Measurements from ENCODE around the gene D2HGDH.
"Not testable (repeated sequence)": the region's sequence is repeated elsewhere in the genome, so short reads cannot be mapped to it uniquely, and the experiment has no call there.

Gene D2HGDH

DNA sequence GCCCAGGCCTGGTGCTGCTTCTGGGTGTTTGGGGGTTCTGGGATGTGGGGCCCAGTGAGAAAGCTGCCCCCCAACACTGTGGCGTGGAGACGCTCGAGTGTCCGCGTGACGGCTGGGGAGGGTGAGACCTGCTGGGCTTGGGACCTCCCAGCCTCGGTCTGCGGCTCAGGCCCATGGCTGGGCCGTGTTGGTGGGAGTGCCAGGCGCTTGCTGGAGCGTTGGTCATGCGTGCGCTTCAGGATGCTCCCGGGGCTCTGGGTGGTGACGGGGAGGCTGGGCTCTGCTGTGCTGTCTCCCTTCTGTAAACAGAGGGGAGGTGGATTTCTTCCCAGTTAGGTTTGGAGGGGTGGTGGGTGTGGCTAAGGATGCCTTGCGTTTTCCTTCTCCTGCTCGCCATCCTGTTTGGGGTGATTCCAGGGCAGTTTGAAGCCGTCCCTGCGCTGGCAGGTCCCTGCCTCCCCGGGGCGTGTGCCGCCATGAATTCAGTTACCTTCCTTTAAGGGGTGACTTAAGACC, 42.8 kb downstream of the D2HGDH start:
- no peak overlapping the region for H3K4me3 ChIP-seq
- no peak overlapping the region for H3K27ac ChIP-seq

DNA sequence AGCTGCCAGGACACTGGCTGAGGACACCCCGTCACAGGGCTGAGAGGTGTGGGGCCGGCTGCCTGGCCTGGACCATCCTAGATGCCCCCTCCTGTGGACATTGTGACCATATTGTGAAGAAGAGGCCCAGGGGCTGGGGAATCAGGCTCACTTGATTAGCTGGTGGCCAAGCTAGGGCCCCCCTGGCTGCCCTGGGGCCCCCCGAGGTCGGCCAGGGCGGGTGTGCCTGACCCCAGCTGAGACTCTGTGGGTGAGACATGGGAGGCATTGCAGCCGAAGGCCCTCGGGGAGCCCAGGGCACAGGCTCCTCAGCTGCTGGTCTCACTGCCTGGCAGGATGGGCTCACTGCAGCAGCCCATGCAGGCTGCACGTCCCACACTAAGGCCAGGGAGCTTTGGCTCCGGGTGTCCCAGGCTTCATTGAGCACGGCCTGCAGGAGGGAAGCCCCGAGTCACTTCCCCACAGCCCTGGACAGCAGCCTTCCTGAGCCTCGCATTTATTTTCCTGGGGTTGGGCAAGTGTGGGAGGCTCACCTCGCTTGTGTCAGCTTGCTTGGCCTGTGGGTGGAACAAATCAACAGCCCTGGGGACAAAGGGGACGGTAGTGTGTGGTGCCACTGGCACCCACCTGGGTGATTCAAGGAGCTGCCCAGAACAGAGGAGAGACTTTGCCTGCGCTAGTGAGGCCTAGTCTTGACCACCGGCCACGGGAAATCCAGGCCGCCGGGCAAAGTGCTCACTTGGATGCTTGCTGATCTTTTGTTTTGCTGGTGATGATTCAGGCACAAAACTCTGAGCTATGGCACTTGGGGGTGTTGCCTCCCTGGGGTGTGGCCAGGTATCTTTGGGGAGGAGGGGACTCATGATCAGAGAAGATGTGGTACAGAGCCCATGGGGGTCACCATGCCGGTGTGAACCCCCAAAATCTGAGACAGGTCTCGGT, 43.5 kb downstream of the D2HGDH start:
- no peak overlapping the region for H3K4me3 ChIP-seq
- peak overlapping the region in 1 of 21 experiments; percentile 30 for H3K27ac ChIP-seq

DNA sequence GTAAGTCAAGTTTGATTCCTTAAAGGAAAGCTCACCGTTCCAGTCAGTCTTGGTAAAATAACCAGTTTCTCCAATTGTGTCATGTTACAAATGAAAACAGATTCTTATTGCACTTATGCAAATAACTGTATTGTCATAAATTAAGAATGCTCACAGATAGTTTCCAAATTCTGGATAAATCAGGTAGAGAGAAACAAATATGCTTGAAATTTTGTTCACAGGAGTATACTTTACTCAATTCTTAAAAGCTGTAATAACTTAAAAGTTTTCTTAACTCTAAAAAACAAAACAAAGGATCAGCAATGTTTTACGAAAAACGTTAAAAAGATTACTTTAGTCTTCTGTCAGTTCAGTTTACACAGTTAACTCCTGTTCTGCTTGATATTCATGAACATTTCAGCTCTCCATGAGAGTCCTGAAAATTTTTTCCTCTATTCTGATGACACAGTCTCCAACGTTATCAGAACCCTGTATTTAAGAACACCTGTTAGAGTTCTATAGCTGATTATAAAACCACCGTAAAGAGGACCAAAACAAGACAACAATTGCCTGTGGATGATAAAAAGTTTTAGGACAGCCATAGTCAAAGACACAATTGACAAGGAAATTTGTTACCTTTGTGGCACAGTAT, 46.6 kb downstream of the D2HGDH start:
- Histone ChIP-seq H3K27ac (no peak overlapping the region), H3K4me3 (no peak overlapping the region)

DNA sequence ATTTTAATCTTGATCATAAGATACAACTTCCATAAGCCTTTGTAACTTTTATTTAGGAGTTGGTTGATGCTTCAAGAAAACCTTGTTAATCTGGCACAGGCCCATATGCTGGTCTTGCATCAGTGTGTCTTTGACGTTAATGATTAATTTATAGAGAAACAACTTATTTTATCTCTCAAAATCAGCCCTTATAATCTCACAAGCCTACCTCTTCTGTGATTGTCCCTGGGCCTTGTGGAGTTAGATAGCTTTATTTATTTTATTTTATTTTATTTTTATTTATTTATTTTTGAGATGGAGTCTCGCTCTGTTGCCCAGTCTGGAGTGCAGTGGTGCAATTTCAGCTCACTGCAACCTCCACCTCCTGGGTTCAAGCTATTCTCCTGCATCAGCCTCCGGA, 47.6 kb downstream of the D2HGDH start:
- not testable (repeated sequence) for H3K4me3 ChIP-seq, H3K27ac ChIP-seq

DNA sequence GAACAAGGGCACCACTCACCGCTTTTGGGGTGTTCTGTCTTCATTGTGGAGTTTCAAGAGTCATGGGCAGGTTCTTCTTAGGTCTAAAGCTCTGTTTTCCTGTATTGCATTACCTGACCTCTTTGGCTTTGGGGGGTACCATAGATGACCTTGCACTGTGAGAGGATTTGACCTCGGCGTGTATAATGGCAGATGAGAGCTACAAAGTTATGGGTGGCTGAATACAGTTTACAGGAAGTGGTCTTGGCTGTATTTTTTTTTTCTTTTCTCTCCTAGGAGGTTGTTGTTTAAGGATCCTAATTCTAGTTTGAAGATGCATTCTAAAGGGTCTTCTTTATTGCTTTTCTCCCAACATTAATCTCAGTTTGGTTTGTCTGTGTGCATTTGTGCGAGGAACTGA, 53.7 kb downstream of the D2HGDH start:
- Histone ChIP-seq H3K27ac (no peak overlapping the region), H3K4me3 (no peak overlapping the region)

DNA sequence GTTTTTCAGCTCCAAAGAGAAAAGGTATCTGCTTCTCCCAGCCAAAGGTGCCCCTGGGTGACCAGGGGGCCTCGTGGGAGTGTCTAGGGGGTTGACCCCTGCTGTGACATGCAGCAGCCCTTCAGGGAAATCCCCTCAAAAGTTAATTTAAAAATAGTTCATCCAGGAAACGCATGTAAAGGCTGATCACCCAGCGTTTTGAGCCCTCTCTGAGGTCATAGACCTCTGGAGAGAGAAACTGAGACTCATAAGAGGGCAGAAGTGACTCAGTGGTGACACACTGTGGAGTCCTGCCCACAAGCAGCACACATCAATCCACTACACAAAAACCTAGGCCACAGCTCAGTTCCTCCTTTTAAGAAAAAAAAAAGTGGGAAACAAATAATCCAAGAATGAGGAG, 54.1 kb downstream of the D2HGDH start:
- Histone ChIP-seq H3K4me3 (no peak overlapping the region), H3K27ac (no peak overlapping the region)

DNA sequence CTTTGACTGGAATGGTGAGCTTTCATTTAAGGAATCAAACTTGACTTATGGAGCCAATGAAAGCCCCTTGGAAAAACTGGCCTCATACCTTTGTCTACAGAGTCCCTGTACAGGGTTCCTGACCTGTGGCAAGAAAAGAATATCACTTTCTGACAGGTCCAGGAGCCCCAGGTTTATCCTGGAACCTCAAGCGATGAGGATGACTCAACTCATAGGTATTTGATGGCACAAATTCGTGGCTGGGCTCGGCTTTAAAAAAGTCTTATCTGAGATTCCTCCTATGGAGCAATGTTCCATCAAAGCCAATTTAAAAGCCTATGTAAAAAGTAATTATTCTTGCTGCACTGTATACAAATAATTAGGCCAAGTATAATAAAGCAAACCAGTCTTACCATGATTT, 57.0 kb downstream of the D2HGDH start:
- H3K4me3 ChIP-seq, H3K27ac ChIP-seq: not testable (repeated sequence)

DNA sequence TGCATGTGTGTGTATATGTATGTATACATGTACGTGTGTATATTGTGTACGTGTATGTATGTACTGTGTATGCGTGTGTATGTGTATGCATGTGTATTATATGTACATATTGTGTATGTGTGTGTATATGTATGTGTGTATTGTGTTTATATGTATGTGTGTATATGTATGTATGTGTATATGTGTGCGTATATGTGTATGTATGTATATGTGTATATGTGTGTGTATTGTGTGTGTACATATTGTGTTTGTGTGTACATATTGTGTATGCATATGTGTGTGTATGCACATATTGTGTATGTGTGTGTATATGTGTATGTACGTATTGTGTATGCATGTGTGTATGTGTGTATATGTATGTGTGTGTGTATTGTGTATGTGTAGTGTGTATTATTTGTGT, 59.0 kb downstream of the D2HGDH start:
- Histone ChIP-seq H3K4me3 (no peak overlapping the region), H3K27ac (no peak overlapping the region)

DNA sequence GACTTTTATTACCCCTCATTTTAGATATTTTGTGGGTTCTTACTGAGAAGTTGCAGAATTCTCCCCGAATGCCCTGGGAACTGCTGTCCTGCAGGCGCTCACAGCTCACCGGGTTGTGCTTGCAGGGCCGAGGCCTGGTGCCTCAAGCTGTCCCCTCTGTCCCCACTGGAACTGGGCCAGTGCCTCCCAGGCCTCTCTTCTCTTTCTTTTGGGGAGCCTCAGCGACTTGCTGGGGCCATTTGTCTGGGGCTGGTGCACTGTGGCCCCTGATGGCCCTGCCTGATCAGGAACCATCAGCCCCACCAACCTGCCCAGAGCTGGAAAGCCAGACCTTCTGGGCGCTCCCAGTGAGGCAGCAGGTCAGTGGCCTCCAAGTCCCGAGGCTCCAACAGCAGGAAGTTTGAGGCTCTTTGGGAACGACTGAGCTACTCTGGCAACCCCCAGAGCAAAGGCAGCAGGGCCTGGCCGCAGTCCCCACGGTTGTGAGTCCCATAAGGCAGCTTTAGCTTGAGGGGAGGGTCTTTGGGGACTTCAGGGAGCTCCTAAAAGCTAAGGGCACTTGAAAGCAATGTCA, 59.9 kb downstream of the D2HGDH start:
- H3K4me3 ChIP-seq = no peak overlapping the region
- H3K27ac ChIP-seq = no peak overlapping the region

DNA sequence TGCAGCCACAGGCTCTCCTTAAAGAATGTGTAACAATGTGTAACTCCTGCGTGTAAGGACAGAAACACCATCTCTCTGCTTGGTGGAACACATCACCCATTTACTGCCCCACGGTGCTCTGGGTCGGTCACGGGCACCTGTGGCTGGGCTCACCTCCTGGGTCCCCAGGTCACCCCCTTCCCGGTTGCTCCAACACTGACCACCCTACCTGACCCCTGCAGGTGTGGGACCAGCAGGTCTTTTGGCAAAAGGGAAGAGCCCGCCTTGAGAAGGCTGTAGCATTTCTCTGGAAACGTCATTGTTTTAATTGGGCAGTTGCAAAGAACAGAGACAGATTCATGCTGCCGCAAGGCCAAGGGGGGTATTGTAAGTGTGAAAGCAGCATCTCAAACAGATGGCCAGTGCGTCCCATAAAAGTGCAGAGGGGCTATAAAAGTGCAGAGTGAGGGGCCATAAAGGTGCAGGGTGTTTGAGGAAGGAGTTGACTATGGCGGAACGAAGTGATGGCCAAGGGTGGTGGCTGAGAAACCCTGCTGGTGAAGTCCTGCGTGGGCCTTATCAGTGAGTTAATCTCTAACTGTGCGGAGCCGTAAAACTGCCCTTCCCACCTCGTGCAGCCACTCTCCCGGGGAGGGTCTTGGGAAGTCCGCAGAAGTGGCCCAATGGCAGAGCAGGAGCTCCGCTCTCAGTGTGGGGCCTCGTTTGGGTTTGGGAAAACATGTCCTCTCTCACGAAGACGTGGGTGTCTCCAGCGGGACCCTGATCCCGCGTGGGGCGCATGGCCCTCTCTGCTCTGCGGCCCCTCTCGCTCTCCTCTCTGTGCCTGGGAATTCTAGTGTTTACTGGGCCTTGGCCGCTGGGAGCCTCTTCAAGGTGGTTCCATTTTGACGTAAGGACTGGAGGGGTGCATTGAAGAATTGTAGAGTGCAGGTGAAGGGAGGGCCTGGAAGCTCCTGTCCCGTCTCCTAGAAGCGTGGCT, 60.9 kb downstream of the D2HGDH start:
- Histone ChIP-seq H3K27ac (no peak overlapping the region), H3K4me3 (no peak overlapping the region)

DNA sequence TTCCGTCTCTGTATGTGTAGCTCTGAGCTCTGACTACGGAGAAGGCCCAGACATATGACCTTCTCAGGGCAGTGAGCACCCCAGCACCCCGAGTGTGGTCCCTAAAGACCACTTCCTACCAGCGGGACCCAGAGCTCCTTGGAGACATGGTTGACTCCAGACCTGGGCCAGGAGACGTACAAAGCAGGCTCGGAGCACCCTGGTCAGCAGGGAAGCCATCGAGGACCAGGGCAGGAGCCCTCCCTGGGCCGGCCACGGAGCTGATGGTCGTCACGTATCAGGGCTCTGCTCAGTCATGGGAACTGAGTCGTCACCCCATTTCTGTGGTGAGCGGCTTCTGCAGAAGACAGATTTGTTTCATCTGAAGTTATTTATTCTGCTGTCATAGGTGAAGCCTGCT, 61.8 kb downstream of the D2HGDH start:
- no peak overlapping the region for H3K27ac ChIP-seq

DNA sequence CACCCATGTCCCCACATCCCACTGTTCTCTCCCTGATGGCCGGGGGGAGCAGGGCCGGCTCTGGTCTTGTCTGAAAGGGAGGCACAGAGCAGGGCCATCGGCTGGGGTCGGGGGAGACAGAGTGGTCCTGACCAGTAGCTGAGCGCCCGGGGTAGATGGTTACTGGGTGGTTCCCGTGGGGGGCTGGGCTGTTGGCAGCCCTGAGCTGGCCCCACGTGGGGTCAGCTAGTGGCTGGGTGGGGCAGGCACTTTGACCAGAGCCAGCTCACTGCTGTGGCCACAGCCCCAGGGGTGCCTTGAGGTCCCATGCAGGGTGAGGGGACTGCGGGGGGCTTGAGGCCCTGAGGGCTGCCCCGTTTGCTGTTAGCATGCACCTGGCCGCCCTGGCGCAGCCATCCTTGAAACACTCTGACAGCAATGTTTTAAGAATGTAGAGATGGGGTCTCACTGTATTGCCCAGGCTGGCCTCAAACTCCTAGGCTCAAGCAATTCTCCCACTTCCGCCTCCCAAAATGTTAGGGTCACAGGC, 62.2 kb downstream of the D2HGDH start:
- H3K27ac ChIP-seq = no peak overlapping the region
- no peak overlapping the region for H3K4me3 ChIP-seq

More for the DNA sequence above, 61.8 kb downstream of the D2HGDH start:
- H3K4me3 ChIP-seq = no peak overlapping the region

DNA sequence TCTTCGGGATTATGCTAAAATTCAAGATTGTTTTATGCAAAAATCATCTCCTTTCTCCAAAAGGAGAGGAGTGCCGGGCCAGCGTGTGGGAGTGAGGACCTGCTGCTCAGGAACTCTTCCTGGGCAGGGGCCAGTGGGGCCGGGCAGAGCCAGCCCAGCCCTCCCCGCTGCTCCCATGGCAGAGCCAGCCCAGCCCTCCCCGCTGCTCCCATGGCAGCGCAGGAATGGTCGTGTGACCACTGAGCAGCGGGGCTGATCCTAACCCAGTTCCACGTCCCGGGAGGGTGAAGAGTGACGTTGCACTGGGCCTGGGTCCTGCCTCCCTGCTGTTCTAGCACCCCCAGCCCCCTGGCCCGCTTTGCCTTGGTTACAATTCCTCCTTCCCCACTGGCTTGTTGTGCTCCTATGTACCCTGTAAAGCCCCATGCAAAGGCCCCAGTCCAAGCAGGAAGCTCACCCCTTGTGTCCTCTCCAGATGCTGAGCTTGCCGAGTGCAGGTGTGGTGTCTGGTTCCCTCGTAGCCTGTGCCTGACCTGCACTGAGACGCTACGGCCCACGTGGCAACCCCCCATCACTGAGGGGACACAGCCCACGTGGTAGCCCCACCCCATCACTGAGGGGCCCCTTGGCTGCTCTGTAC, 63.1 kb downstream of the D2HGDH start:
- no peak overlapping the region for H3K4me3 ChIP-seq
- no peak overlapping the region for H3K27ac ChIP-seq

DNA sequence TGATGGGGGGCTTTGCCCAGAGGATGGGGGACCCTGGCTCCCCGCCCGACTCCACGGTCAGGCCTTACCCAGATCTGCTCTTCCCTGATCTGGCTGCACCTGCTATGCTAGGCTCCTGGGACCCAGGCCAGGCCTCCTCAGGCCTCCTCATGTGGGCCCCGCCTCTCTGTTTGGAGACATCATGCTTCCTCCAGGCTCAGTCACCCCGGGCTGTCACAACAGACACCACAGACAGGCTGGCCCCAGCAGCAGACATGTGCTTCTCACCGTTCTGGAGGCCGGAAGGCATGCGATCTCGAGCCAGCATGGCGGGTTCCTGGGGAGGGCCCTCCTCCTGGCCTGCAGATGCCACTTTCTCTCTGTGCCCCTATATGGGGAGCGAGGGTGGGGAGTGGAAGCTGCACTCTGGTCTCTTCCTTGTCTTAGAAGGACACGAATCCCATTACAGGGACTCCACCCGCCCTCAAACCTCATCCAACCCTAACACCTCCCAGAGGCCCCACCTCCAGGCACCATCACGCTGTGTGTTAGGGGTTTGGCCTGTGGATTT, 63.7 kb downstream of the D2HGDH start:
- Histone ChIP-seq H3K4me3 (no peak overlapping the region), H3K27ac (no peak overlapping the region)

DNA sequence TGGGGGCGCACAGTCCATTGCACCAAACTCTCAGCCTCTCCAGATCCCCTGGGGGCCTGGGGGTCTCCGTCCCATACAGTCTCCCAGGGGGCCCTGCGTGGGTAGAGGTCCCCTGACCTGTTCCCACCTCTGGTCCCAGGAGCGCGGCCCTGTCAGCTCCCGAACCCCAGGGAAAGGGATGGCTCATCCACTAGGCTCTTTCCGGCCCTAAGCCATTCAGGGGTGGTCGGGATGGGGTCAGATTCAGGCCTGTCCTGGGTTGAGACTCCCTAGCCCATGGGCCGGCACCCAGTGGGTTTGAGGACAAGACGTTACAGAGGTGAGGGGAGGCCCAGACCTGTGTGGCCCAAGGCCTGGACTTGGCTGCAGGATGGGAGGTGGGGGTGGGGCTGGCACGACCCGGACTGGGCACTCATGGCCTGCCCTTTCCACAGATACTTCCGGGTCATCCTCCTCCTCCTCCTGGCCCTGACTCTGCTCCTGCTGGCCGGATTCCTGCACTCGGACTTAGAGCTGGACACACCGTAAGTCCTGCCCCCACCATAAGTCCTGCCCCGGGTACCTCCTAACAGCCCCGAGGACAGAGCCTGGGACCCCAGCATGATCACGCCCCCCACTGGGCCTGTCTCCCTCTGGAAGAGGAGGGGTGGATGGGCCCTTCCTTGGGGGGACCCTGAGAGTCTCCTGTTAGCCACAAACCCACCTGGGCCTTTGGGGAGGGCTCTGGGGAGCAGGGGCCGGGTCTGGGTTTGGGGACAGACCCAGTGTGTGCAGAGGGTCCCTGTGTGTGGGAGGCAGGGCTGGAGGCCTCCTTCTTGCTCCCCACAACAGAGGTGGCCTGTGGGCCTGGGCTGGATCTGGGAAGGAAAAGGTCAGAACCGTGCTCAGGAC, 64.4 kb downstream of the D2HGDH start:
- H3K4me3 ChIP-seq = no peak overlapping the region
- no peak overlapping the region for H3K27ac ChIP-seq

DNA sequence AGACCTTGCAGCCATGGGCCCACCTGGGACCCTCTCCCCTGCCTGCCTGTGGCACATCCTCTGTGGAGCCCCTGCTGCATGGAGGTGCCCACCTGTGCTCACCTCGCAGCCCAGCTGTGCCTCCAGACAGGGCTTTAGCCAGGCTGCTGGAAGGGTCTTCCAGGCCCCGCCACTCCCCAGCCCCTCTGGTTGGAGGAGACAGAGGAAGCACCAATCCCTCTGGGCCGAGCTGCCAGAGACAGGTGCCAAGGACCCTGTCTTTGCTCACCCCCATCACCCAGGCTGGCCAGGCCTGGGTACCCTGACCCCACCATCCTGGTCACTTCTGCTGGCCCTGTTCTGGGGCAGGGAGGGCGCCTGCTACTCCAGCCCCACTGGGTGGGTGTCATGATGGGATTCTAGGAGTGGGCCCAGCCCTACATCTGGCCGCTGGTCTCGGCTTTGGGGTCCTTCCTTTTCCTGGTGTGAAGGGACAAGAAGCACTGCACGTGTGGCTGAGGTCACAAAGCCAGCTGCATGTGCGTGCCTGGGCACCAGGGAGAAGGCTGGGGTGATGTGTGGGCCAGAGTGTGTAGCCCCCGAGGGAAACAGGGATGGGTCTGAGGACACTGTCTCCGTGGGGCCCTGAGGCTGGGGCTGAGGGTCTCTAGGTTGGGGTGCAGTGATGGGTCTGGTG, 65.2 kb downstream of the D2HGDH start:
- Histone ChIP-seq H3K27ac (no peak overlapping the region), H3K4me3 (no peak overlapping the region)
